ENCODE data around the gene INCA1. TPM values are rescaled to one million over a fixed set of nuclear protein-coding genes. Genes with fewer than 3 reads are reported as not detected.

INCA1 gene
- polyA plus RNA-seq, 3 donors: 0.38 to 0.52 (median 0.44) TPM

GRCh38 chr17:4951486-4951885 lies 45.8 kb downstream of the INCA1 start:
- WGBS (ENCODE audit: insufficient coverage): 92% methylated on average over 2 of the region's 3 CpGs
- peaks cover 18 to 35% of the 10 kb centered on the region in 2 donors for H3K4me1 ChIP-seq (ENCODE audit: control insufficient read depth in 1 of 2, insufficient read depth in 2 of 2, low read length in 2 of 2)
- intact Hi-C loops (cut with micrococcal nuclease): loop anchor here in 1 of 2 donors (5.0 kb wide), 1 partner anchor 36 kb away; the partner anchor contains the start of gene CAMTA2
- no peak overlapping the region for H3K27ac ChIP-seq (ENCODE audit: low read depth in 1 of 2, low read length in 2 of 2)
- H4K20me1 ChIP-seq (ENCODE audit: insufficient read depth, low read length): peaks cover 19% of the 10 kb centered on the region
- no peaks in the 10 kb centered on the region for H3K9me3 ChIP-seq (replicated peaks in 1 of 2; ENCODE audit: control insufficient read depth in 1 of 2, insufficient read depth in 1 of 2, low read length in 2 of 2)
- H3K9me3 Mint-ChIP-seq: no peaks in the 10 kb centered on the region
- H3K27ac Mint-ChIP-seq: peak overlapping the region in 4 of 7 donors; percentile 61 to 98 (median 94)
- no peak overlapping the region for H3K4me3 ChIP-seq (replicated peaks in 1 of 3; ENCODE audit: low read depth in 2 of 3, low read length in 3 of 3)
- H3K36me3 Mint-ChIP-seq: peaks cover 4 to 10% of the 10 kb centered on the region in 2 donors
- peaks cover 2 to 8% (median 3%) of the 10 kb centered on the region in 3 donors for H3K27me3 Mint-ChIP-seq (ENCODE audit: low read depth in 3 of 3)
- H3K4me2 ChIP-seq (replicated peaks; ENCODE audit: extremely low read depth, low read length, poor library complexity, severe bottlenecking): no peak overlapping the region
- H3K27me3 ChIP-seq (ENCODE audit: control insufficient read depth in 2 of 2, insufficient read depth in 2 of 2, low read length in 2 of 2): no peaks in the 10 kb centered on the region
- H2AFZ ChIP-seq (ENCODE audit: insufficient read depth, low read depth, low read length, poor library complexity, severe bottlenecking): no peak overlapping the region
- H3K36me3 ChIP-seq (replicated peaks in 1 of 2; ENCODE audit: control insufficient read depth in 1 of 2, insufficient read depth in 2 of 2, low read length in 2 of 2): peaks cover 4% of the 10 kb centered on the region in 2 donors
- H3K4me1 Mint-ChIP-seq: peaks cover 22% of the 10 kb centered on the region
- DNase-seq: no peak
- no peak for TF ChIP-seq CTCF (IDR thresholded peaks at IDR 0.05)
- no peak overlapping the region for H3K4me3 Mint-ChIP-seq
- peaks cover 27% of the 10 kb centered on the region for H3K79me2 ChIP-seq (ENCODE audit: insufficient read depth, low read length)
- H3K9ac ChIP-seq (ENCODE audit: insufficient read depth, low read length, poor library complexity, severe bottlenecking): no peak overlapping the region

GRCh38 chr17:4950746-4951204 lies 46.5 kb downstream of the INCA1 start, which contains the start of gene ENO3:
TSS of gene ENO3 (plus strand) at chr17:4951119. CDS start at chr17:4951830, 711 bp downstream.
- H3K9ac ChIP-seq (ENCODE audit: insufficient read depth, low read length, poor library complexity, severe bottlenecking): peak within 1 kb of the TSS; percentile 80
- Mint-ChIP-seq H3K27me3 (ENCODE audit: low read depth in 3 of 3) (peaks cover 2 to 8% (median 3%) of the 10 kb centered on the region in 3 donors), H3K9me3 (no peaks in the 10 kb centered on the region), H3K4me1 (peaks cover 27% of the 10 kb centered on the region), H3K4me3 (peak within 1 kb of the TSS; percentile 80 to 88), H3K36me3 (peaks cover 10 to 16% of the 10 kb centered on the region in 2 donors), H3K27ac (peak within 1 kb of the TSS; percentile 89 to 98 (median 93))
- H2AFZ ChIP-seq (ENCODE audit: insufficient read depth, low read depth, low read length, poor library complexity, severe bottlenecking): peak within 1 kb of the TSS; percentile 70
- no peaks in the 10 kb centered on the region for H3K27me3 ChIP-seq (ENCODE audit: control insufficient read depth in 2 of 2, insufficient read depth in 2 of 2, low read length in 2 of 2)
- H3K9me3 ChIP-seq (replicated peaks in 1 of 2; ENCODE audit: control insufficient read depth in 1 of 2, insufficient read depth in 1 of 2, low read length in 2 of 2): no peaks in the 10 kb centered on the region
- peaks cover 26% of the 10 kb centered on the region for H4K20me1 ChIP-seq (ENCODE audit: insufficient read depth, low read length)
- no peak for TF ChIP-seq CTCF (IDR thresholded peaks at IDR 0.05)
- WGBS (ENCODE audit: insufficient coverage): 60% methylated on average over 3 of the region's 7 CpGs
- DNase-seq: no peak
- H3K4me1 ChIP-seq (ENCODE audit: control insufficient read depth in 1 of 2, insufficient read depth in 2 of 2, low read length in 2 of 2): peaks cover 25 to 42% of the 10 kb centered on the region in 2 donors
- peaks cover 11% of the 10 kb centered on the region in 2 donors for H3K36me3 ChIP-seq (replicated peaks in 1 of 2; ENCODE audit: control insufficient read depth in 1 of 2, insufficient read depth in 2 of 2, low read length in 2 of 2)
- peaks cover 34% of the 10 kb centered on the region for H3K79me2 ChIP-seq (ENCODE audit: insufficient read depth, low read length)
- H3K4me3 ChIP-seq (replicated peaks in 1 of 3; ENCODE audit: low read depth in 2 of 3, low read length in 3 of 3): peak within 1 kb of the TSS; percentile 21 to 94 (median 56)
- H3K27ac ChIP-seq (ENCODE audit: low read depth in 1 of 2, low read length in 2 of 2): peak within 1 kb of the TSS; percentile 94
- intact Hi-C loops (cut with micrococcal nuclease): loop anchor here in 1 of 2 donors (5.0 kb wide), 1 partner anchor 37 kb away; the partner anchor contains the start of gene CAMTA2
- H3K4me2 ChIP-seq (replicated peaks; ENCODE audit: extremely low read depth, low read length, poor library complexity, severe bottlenecking): peak within 1 kb of the TSS; percentile 98

Data from CD14-positive monocyte (primary cell).